ENCODE results near the gene NEURL3.

GRCh38 chr2:96537066-96537733 is 32.0 kb upstream of the NEURL3 start:
- no peak for TF ChIP-seq POLR2A (IDR thresholded peaks at IDR 0.05)
- TF ChIP-seq, protein P1, sequence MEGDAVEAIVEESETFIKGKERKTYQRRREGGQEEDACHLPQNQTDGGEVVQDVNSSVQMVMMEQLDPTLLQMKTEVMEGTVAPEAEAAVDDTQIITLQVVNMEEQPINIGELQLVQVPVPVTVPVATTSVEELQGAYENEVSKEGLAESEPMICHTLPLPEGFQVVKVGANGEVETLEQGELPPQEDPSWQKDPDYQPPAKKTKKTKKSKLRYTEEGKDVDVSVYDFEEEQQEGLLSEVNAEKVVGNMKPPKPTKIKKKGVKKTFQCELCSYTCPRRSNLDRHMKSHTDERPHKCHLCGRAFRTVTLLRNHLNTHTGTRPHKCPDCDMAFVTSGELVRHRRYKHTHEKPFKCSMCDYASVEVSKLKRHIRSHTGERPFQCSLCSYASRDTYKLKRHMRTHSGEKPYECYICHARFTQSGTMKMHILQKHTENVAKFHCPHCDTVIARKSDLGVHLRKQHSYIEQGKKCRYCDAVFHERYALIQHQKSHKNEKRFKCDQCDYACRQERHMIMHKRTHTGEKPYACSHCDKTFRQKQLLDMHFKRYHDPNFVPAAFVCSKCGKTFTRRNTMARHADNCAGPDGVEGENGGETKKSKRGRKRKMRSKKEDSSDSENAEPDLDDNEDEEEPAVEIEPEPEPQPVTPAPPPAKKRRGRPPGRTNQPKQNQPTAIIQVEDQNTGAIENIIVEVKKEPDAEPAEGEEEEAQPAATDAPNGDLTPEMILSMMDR (IDR thresholded peaks at IDR 0.05 in 4 of 5, conservative IDR thresholded peaks at IDR 0.05 in 1 of 5): no peak

Data from gastrocnemius medialis (tissue), 4 donors.